Pancreas (tissue), 10 donors: ENCODE measurements around the gene AXL. TPM values are rescaled to one million over a fixed set of nuclear protein-coding genes. Genes with fewer than 3 reads are reported as not detected.
"Not testable (repeated sequence)": the region's sequence is repeated elsewhere in the genome, so short reads cannot be mapped to it uniquely, and the experiment has no call there.

Experiments used
- ATAC-seq, 4 donors: fragments of 200-7000 bp; cut with Tn5 transposase; one replicate each; pipeline versions ENCODE4 v1.8.0 to v1.9.1; 2020; ENCODE audit warnings: mild to moderate bottlenecking in 4 of 4, moderate library complexity in 4 of 4
- DNase-seq, 6 donors: peaks; one replicate each; pipeline ENCODE4 v3.0.0-alpha.2; 2020
- FAIRE-seq: peaks from 2 replicates; lab custom pipeline; 2012; peaks lifted over from hg19 to GRCh38; lab: Jason Lieb, UNC
- H3K27ac ChIP-seq, 4 donors: fragments of 200-600 bp; sonication (generic); 1 replicate in 3 of 4; 2 replicates in 1 of 4; pipeline versions ENCODE4 v1.5.0 to v1.8.0; 2020
- H3K27me3 ChIP-seq, 4 donors: fragments of 200-600 bp; one replicate each; pipeline ENCODE4 v1.8.0; 2021
- H3K36me3 ChIP-seq, 3 donors: fragments of 200-600 bp; sonication (generic) in 1 of 3; one replicate each; pipeline versions ENCODE4 v1.5.0 to v1.8.0; 2020 to 2021
- H3K4me1 ChIP-seq, 3 donors: fragments of 200-600 bp; one replicate each; pipeline ENCODE4 v1.8.0; 2021
- H3K4me3 ChIP-seq, 4 donors: fragments of 200-600 bp; sonication (generic) in 2 of 4; one replicate each; pipeline versions ENCODE4 v1.5.0 to v1.8.0; 2020 to 2021
- H3K9me3 ChIP-seq, 4 donors: fragments of 200-600 bp; one replicate each; pipeline ENCODE4 v1.8.0; 2021
- WGBS, 2 donors: extraction: QIAGEN DNeasy Blood & Tissue Kit; methylation state at CpG; one replicate each; pipeline ENCODE4 v1.1.7; 2013; 5-methylcytosine and 5-hydroxymethylcytosine counted together
- intact Hi-C, 3 donors: fragments of 100-400 bp; cut with DNase I; formaldehyde crosslinking; loops; one replicate each; pipeline versions ENCODE4 v1.11.1 to v1.14.2; 2022
- polyA plus RNA-seq, 2 donors: library from polyadenylated mRNA; stranded (reverse); fragments of 200-250 nt; gene quantifications; one replicate each; pipeline ENCODE4 v1.2.3, GENCODE V29; 2013
- total RNA-seq, 6 donors: library from RNA; stranded (reverse); fragmentation: NEBNext Ultra II Directional in 4 of 6; extraction: Animal tissue kit (Norgen Biotek cat#: 25700) in 4 of 6; gene quantifications; one replicate each; pipeline versions ENCODE4 v1.2.1 to v1.2.4, GENCODE V29; 2021 to 2023
- TF ChIP-seq, protein P1 (sequence below), 4 donors: fragments of 200-600 bp; sonication (generic) in 3 of 4; IDR thresholded peaks; one replicate each; pipeline versions ENCODE4 v1.5.0 to v1.8.0; 2021; ENCODE audit warnings: antibody characterized with exemption in 4 of 4
- donor health status: healthy with polysubstance abuse.
- donor health status: DM: no; HTN: no; CAD: no; lungs with moderate emphysema.
- donor health status: DM: no; HTN: no; CAD: no.
- donor health status: control.
- donor health status: control.
- donor health status: Bipolar disorder and iron deficiency.
- donor health status: DM: yes; HTN: yes; CAD: no.
- donor health status: DM: no; HTN: no; CAD: no.
- donor health status: DM: no; HTN: no; CAD: no.
- donor health status: DM: yes; HTN: yes; CAD: no.

The AXL gene
- total RNA-seq = 10 to 100 TPM in 1 of 6 donors, 1 to 10 TPM in 5; 1.2 to 16.6 (median 5.2) TPM
- 1 to 10 TPM; 2.4 to 2.8 TPM for polyA plus RNA-seq

DNA sequence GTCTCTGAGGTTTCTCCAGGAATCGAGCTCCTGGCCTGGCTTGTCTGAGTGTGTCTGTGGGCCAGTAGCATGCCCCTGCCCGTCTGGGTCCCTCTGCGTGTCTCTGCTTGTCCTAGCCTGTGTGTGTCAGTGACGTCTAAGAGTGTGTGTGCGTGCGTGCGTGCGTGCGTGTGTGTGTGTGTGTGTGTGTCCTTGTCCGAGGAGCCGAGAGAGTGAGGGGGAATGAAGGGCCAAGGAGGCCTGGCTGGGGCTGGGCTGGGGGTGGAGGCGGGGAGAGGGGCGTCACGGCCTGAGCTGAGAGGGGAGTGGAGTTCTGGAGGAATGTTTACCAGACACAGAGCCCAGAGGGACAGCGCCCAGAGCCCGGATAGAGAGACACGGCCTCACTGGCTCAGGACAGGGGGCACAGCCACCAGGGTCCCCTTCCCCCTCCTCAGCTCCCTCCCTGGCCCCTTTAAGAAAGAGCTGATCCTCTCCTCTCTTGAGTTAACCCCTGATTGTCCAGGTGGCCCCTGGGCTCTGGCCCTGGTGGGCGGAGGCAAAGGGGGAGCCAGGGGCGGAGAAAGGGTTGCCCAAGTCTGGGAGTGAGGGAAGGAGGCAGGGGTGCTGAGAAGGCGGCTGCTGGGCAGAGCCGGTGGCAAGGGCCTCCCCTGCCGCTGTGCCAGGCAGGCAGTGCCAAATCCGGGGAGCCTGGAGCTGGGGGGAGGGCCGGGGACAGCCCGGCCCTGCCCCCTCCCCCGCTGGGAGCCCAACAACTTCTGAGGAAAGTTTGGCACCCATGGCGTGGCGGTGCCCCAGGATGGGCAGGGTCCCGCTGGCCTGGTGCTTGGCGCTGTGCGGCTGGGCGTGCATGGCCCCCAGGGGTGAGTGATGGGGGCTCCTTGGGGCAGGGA, at the start of gene AXL:
Gene AXL, plus strand, starts transcription at position 609 of the 893 bp plus-strand sequence. Its CDS starts 170 bp downstream, at position 779.
- intact Hi-C loops = loop anchor here in 1 of 3 donors (5.0 kb wide), 1 partner anchor 38 kb away; no protein-coding TSS in a partner anchor
- TF ChIP-seq, protein P1, sequence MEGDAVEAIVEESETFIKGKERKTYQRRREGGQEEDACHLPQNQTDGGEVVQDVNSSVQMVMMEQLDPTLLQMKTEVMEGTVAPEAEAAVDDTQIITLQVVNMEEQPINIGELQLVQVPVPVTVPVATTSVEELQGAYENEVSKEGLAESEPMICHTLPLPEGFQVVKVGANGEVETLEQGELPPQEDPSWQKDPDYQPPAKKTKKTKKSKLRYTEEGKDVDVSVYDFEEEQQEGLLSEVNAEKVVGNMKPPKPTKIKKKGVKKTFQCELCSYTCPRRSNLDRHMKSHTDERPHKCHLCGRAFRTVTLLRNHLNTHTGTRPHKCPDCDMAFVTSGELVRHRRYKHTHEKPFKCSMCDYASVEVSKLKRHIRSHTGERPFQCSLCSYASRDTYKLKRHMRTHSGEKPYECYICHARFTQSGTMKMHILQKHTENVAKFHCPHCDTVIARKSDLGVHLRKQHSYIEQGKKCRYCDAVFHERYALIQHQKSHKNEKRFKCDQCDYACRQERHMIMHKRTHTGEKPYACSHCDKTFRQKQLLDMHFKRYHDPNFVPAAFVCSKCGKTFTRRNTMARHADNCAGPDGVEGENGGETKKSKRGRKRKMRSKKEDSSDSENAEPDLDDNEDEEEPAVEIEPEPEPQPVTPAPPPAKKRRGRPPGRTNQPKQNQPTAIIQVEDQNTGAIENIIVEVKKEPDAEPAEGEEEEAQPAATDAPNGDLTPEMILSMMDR (IDR thresholded peaks at IDR 0.05) = no peak
- FAIRE-seq (no peak), ATAC-seq (peak; percentile 44 to 67 (median 63)), DNase-seq (peak in 3 of 6 donors; percentile 12 to 40 (median 38))
- no peaks in the 10 kb centered on the region for H3K27me3 ChIP-seq
- no peaks in the 10 kb centered on the region for H3K36me3 ChIP-seq
- H3K4me1 ChIP-seq = no peaks in the 10 kb centered on the region
- WGBS, 2 donors = 4 to 8% methylated on average over 26 to 32 of the region's 32 CpGs
- no peaks in the 10 kb centered on the region for H3K9me3 ChIP-seq
- peak within 1 kb of the TSS in 2 of 4 donors; percentile 28 to 30 for H3K27ac ChIP-seq
- peak within 1 kb of the TSS in 3 of 4 donors; percentile 7 to 33 (median 17) for H3K4me3 ChIP-seq

DNA sequence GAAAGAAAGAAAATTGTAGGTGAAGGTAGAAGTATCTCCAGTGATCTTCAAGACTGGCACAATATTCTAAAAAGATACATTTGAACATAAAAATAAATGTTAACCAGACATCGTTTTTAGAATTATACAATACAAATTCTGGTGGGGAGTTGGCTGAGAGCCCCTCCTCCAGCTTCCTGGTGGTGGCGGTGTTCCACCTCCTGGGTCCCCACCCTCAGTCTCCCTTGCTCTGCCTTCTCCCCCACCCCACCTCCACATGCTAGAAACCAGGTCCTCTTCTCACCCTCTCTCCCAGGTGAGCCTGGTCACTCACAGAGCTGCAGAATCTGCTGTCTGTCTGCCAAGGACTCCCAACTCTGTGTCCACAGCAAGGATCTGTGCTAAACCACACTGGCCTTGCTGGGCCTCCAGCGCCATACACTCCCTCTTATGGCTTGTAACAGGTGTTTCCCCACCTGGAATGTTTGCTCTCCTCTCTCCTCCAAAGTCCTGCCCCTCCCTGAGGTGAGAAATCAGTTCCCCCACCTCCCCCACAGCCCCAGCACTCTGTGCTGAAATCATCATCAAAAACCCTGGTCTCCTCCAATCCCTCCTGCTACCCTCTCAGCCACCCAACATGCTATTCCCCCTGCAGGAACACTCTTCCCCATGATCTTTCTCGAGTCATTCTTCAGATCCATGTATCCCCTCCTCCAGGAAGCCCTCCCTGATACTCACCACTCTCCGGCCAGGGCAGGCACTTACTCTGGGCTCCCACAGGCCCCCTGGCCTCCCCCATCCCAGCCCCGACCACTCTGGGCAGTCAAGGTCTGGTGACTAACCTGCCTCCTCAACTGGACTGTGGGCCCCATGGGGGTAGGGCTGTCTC, 46.5 kb upstream of the AXL start:
- FAIRE-seq (no peak), DNase-seq (no peak), ATAC-seq (peak in 2 of 4 donors; percentile 14 to 28)
- Histone ChIP-seq H3K9me3 (no peaks in the 10 kb centered on the region), H3K4me3 (no peak overlapping the region), H3K36me3 (no peaks in the 10 kb centered on the region), H3K27ac (no peak overlapping the region), H3K27me3 (no peaks in the 10 kb centered on the region), H3K4me1 (peaks cover under 1 to 2% (median 2%) of the 10 kb centered on the region in 3 donors)
- TF ChIP-seq, protein P1 (IDR thresholded peaks at IDR 0.05) = no peak
- intact Hi-C loops = no loop called here
- WGBS, 2 donors = 69 to 76% methylated on average over 6 of the region's 6 CpGs

DNA sequence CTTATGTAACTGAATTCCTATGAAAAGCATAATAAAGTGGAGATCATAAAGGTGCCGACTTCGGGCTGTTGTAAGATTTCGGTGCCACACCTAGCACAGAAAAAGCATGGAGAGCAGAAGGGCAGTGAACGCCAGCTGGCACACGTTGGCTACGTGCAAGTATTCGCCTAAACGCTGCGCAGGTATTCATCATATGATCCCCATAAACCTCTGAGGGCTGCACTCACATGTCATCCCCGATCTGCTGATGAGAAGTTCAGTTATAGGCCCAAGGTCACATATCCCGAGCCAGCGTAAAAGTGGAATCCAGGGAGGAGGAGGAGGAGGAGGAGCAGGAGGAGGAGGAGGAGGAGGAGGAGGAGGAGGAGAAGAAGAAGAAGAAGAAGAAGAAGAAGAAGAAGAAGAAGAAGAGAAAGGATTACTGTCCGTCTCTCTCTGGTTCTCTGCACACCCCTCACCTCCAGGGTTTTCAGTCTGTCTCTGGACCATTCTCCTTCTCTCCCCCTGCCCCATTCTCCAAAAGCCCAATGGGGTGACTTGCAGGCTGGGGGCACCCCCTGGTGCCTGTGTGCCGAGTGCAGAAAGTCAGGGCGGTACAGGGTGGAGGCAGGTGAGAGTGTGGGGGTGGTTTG, 44.6 kb upstream of the AXL start:
- no peak for DNase-seq
- Histone ChIP-seq H3K36me3 (no peaks in the 10 kb centered on the region), H3K4me3 (no peak overlapping the region), H3K4me1 (peaks cover 0 to 2% (median 0%) of the 10 kb centered on the region in 3 donors), H3K27me3 (no peaks in the 10 kb centered on the region), H3K27ac (no peak overlapping the region), H3K9me3 (no peaks in the 10 kb centered on the region)
- 75 to 81% methylated on average over 15 of the region's 15 CpGs for WGBS, 2 donors
- no peak for FAIRE-seq
- intact Hi-C loops = no loop called here
- TF ChIP-seq, protein P1 (IDR thresholded peaks at IDR 0.05) = no peak
- ATAC-seq = no peak

GRCh38 chr19:41175801-41176777, 42.9 kb upstream of the AXL start:
- ATAC-seq = peak; percentile 66 to 96 (median 84)
- peak in 1 of 6 donors; percentile 72 for DNase-seq
- no peaks in the 10 kb centered on the region for H3K9me3 ChIP-seq
- WGBS, 2 donors = 42 to 48% methylated on average over 14 of the region's 14 CpGs
- H3K36me3 ChIP-seq = no peaks in the 10 kb centered on the region
- H3K27me3 ChIP-seq = no peaks in the 10 kb centered on the region
- intact Hi-C loops = no loop called here
- no peak overlapping the region for H3K4me3 ChIP-seq
- H3K27ac ChIP-seq = peak overlapping the region in 2 of 4 donors; percentile 12 to 41
- H3K4me1 ChIP-seq = peaks cover 0 to 2% (median 0%) of the 10 kb centered on the region in 3 donors
- TF ChIP-seq, protein P1 (IDR thresholded peaks at IDR 0.05) = no peak
- no peak for FAIRE-seq

DNA sequence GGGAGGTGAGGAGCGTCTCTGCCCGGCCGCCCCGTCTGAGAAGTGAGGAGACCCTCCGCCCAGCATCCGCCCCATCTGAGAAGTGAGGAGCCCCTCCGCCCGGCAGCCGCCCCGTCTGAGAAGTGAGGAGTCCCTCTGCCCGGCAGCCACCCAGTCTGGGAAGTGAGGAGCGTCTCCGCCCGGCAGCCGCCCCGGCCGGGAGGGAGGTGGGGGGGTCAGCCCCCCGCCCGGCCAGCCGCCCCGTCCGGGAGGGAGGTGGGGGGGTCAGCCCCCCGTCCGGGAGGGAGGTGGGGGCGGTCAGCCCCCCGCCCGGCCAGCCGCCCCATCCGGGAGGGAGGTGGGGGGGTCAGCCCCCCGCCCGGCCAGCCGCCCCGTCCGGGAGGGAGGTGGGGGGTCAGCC, 38.9 kb upstream of the AXL start:
- FAIRE-seq, DNase-seq: not testable (repeated sequence)
- 84 to 92% methylated on average over 11 to 27 of the region's 34 CpGs for WGBS, 2 donors

More for the DNA sequence above, 38.9 kb upstream of the AXL start:
- ATAC-seq, H3K27ac ChIP-seq, H3K4me1 ChIP-seq, H3K9me3 ChIP-seq, H3K4me3 ChIP-seq, H3K27me3 ChIP-seq, H3K36me3 ChIP-seq, intact Hi-C loops: not testable (repeated sequence)
